Keratinocyte (primary cell): ENCODE results near the gene STK32B. TPM values are rescaled to one million over a fixed set of nuclear protein-coding genes. Genes with fewer than 3 reads are reported as not detected.

Experiments used
- DNase-seq: peaks from one replicate; pipeline ENCODE4 v3.0.0-alpha.2; 2011; ENCODE audit warnings: low read depth, missing footprints, low spot score
- FAIRE-seq: peaks from 2 replicates; lab custom pipeline; 2011; peaks lifted over from hg19 to GRCh38; lab: Jason Lieb, UNC
- H2AFZ ChIP-seq: 2 replicates; pipeline ENCODE4 v1.6.0; 2012; ENCODE audit warnings: low read length, control low read depth, inconsistent platforms; ENCODE audit not compliant: control insufficient read depth
- H3K27ac ChIP-seq: 2 replicates; pipeline ENCODE4 v1.5.1; 2011; ENCODE audit warnings: low read length; ENCODE audit not compliant: control insufficient read depth, insufficient read depth
- H3K27me3 ChIP-seq: 3 replicates; pipeline ENCODE4 v1.6.0; 2011; ENCODE audit warnings: low read length; ENCODE audit not compliant: control insufficient read depth, insufficient read depth; ENCODE audit errors: extremely low read depth
- H3K36me3 ChIP-seq, 2 experiments: 2 replicates in 1 of 2; 3 replicates in 1 of 2; pipeline ENCODE4 v1.5.1; 2011; ENCODE audit warnings: low read length in 2 of 2, mild to moderate bottlenecking in 1 of 2; ENCODE audit not compliant: control insufficient read depth in 2 of 2, insufficient read depth in 2 of 2; ENCODE audit errors: extremely low read depth in 1 of 2
- H3K4me1 ChIP-seq: 3 replicates; pipeline ENCODE4 v1.5.1; 2011; ENCODE audit warnings: low read length; ENCODE audit not compliant: control insufficient read depth, insufficient read depth; ENCODE audit errors: extremely low read depth
- H3K4me2 ChIP-seq: 3 replicates; pipeline ENCODE4 v1.6.0; 2011; ENCODE audit warnings: low read depth, low read length; ENCODE audit not compliant: control insufficient read depth, insufficient read depth; ENCODE audit errors: extremely low read depth
- H3K4me3 ChIP-seq, 3 experiments: fragments of 200-600 bp in 1 of 3; sonication (generic) in 1 of 3; 2 replicates in 2 of 3; 3 replicates in 1 of 3; pipeline ENCODE4 v1.5.1; 2011 to 2016; ENCODE audit warnings: low read length in 3 of 3, mild to moderate bottlenecking in 3 of 3, control low read depth in 2 of 3, inconsistent platforms in 1 of 3, low read depth in 1 of 3, mixed read lengths in 1 of 3, mixed run types in 1 of 3, moderate library complexity in 1 of 3; ENCODE audit not compliant: control insufficient read depth in 2 of 3, insufficient read depth in 2 of 3; ENCODE audit errors: extremely low read depth in 1 of 3
- H3K79me2 ChIP-seq: 2 replicates; pipeline ENCODE4 v1.6.0; 2012; ENCODE audit warnings: low read length; ENCODE audit not compliant: control insufficient read depth, insufficient read depth
- H3K9ac ChIP-seq: 3 replicates; pipeline ENCODE4 v1.6.0; 2011; ENCODE audit warnings: low read length; ENCODE audit not compliant: control insufficient read depth, insufficient read depth; ENCODE audit errors: extremely low read depth
- H3K9me1 ChIP-seq: 3 replicates; pipeline ENCODE4 v1.6.0; 2011; ENCODE audit warnings: low read length; ENCODE audit not compliant: control insufficient read depth, insufficient read depth; ENCODE audit errors: extremely low read depth
- H3K9me3 ChIP-seq: 2 replicates; pipeline ENCODE4 v1.5.1; 2012; ENCODE audit warnings: low read depth, low read length; ENCODE audit not compliant: control insufficient read depth
- H4K20me1 ChIP-seq: 3 replicates; pipeline ENCODE4 v1.6.0; 2011; ENCODE audit warnings: low read length; ENCODE audit not compliant: control insufficient read depth, insufficient read depth; ENCODE audit errors: extremely low read depth
- CTCF ChIP-seq, 3 experiments: IDR thresholded peaks in 1 of 3; conservative IDR thresholded peaks in 1 of 3; optimal IDR thresholded peaks in 1 of 3; 2 replicates in 2 of 3; 3 replicates in 1 of 3; pipeline versions ENCODE3 to v1.5.1; 2011; ENCODE audit warnings: low read length in 3 of 3, mild to moderate bottlenecking in 3 of 3, moderate library complexity in 2 of 3, control low read depth in 1 of 3, inconsistent platforms in 1 of 3; ENCODE audit not compliant: insufficient read depth in 2 of 3; ENCODE audit errors: extremely low read depth in 1 of 3
- EZH2 ChIP-seq: IDR thresholded peaks from one replicate; pipeline ENCODE4 v1.6.1; 2012; ENCODE audit warnings: inconsistent platforms, mild to moderate bottlenecking, low read length, moderate library complexity
- dilution Hi-C: fragments of 300-500 bp; cut with MboI; formaldehyde crosslinking; loops from one replicate; pipeline ENCODE4 v1.7.0; 2020; ENCODE audit warnings: low sequenced_read_pairs; ENCODE audit not compliant: extremely low pct_ligation_motif_present
- polyA plus RNA-seq, 5 experiments: library from polyadenylated mRNA; depleted of rRNA in 3 of 5; stranded (reverse) in 3 of 5; stranded (forward) in 1 of 5; unstranded in 1 of 5; fragments of >200 nt; gene quantifications; 1 replicate in 1 of 5; 2 replicates in 3 of 5; 3 replicates in 1 of 5; pipeline versions ENCODE4 v1.2.1 to v1.2.3, GENCODE V29; 2011 to 2012; ENCODE audit warnings: missing spikeins in 2 of 5, low read depth in 1 of 5, low replicate concordance in 1 of 5

The STK32B gene
- polyA plus RNA-seq, 1 donor (not counting 4 experiments of a cell fraction or from before 2014, with no cell fraction given): 3.4 TPM

- no peaks in the 10 kb centered on the region for H3K36me3 ChIP-seq
- H3K79me2 ChIP-seq: no peaks in the 10 kb centered on the region
- H3K27ac ChIP-seq: no peak overlapping the region
- no peaks in the 10 kb centered on the region for H3K4me1 ChIP-seq
- peaks cover 2% of the 10 kb centered on the region for H3K9me1 ChIP-seq
- FAIRE-seq (no peak), DNase-seq (no peak)
- TF ChIP-seq CTCF (optimal IDR thresholded peaks at IDR 0.05 in 1 of 3, IDR thresholded peaks at IDR 0.05 in 1 of 3, conservative IDR thresholded peaks at IDR 0.05 in 1 of 3; ENCODE audit: extremely low read depth in 1 of 3, insufficient read depth in 2 of 3, low read length in 3 of 3): no peak
- no peak for TF ChIP-seq EZH2
- H3K4me2 ChIP-seq: no peak overlapping the region
- no peak overlapping the region for H3K4me3 ChIP-seq
- no peak overlapping the region for H3K9ac ChIP-seq
- no peak overlapping the region for H2AFZ ChIP-seq
- H3K9me3 ChIP-seq: no peaks in the 10 kb centered on the region
- dilution Hi-C loops: no loop called here
- H4K20me1 ChIP-seq: no peaks in the 10 kb centered on the region
- no peaks in the 10 kb centered on the region for H3K27me3 ChIP-seq
These were observed 205.1 kb downstream of the STK32B start for GRCh38 chr4:5256421-5256820.

GRCh38 chr4:5257086-5257485 is 205.8 kb downstream of the STK32B start:
- FAIRE-seq: no peak
- no peaks in the 10 kb centered on the region for H3K27me3 ChIP-seq

More at GRCh38 chr4:5257086-5257485, 205.8 kb downstream of the STK32B start:
- TF ChIP-seq EZH2 (no peak), CTCF (optimal IDR thresholded peaks at IDR 0.05 in 1 of 3, IDR thresholded peaks at IDR 0.05 in 1 of 3, conservative IDR thresholded peaks at IDR 0.05 in 1 of 3; ENCODE audit: extremely low read depth in 1 of 3, insufficient read depth in 2 of 3, low read length in 3 of 3) (no peak)
- H3K9me3 ChIP-seq: no peaks in the 10 kb centered on the region
- peaks cover 2% of the 10 kb centered on the region for H3K9me1 ChIP-seq
- no peaks in the 10 kb centered on the region for H3K36me3 ChIP-seq
- no peak overlapping the region for H3K27ac ChIP-seq
- H3K4me3 ChIP-seq: no peak overlapping the region
- no peak overlapping the region for H3K9ac ChIP-seq
- DNase-seq: no peak
- H3K4me1 ChIP-seq: no peaks in the 10 kb centered on the region
- no peak overlapping the region for H3K4me2 ChIP-seq
- dilution Hi-C loops: no loop called here
- H3K79me2 ChIP-seq: no peaks in the 10 kb centered on the region
- no peak overlapping the region for H2AFZ ChIP-seq
- no peaks in the 10 kb centered on the region for H4K20me1 ChIP-seq
